Stimulated activated naive CD8-positive, alpha-beta T cell treated with anti-CD3 and anti-CD28 coated beads, Interleukin-15, Interleukin-2, amounts not matched to agents 100 U/mL and 50 U/mL, for 24 hours (primary cell): ENCODE results near the gene STT3A.

Experiments used
- ATAC-seq: fragments of 150-1000 bp; cut with Tn5 transposase; one replicate; pipeline ENCODE4 v1.10.0; 2021
- DNase-seq: peaks from one replicate; pipeline ENCODE4 v3.0.0; 2021

Gene STT3A

GRCh38 chr11:125588505-125588904, 4.1 kb upstream of the STT3A start:
- ATAC-seq (no peak), DNase-seq (no peak)

DNA sequence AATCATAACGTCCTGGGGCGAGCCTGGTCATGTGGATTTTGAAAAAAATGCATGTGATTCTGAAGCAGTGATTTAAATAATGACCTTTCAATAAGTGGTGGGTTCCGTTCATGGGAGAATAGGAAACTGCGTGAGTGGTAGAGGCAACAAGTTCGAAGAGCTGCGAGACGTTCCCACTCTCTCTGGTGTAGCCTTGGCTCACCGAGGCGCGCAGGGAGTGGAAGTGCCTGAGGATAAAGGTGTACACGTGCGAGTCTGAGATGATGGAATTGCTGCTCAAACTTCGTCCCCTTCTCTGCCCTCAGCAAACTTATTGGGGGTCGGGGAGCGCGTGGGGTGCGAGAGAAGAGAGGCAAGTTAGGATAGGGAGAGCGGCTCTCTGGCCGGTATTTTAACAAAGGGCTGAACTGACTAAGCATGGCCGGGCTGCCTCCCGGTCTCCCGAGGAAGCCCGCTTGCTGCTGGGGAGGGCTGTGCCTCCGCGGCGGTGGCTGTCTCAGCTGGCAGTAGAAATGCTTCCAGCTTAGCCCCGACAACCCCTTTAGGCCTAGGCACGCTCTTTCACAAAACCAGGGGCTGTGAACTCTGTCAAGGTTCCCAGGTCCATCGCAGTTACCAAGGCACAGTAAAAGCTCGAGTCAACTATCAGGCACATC, 875 bp upstream of the STT3A start:
- peak; percentile 46 for DNase-seq

GRCh38 chr11:125593114-125593820, 615 bp downstream of the STT3A start:
- ATAC-seq (peak; percentile 4), DNase-seq (peak; percentile 33)

More for the DNA sequence above, 875 bp upstream of the STT3A start:
- peak; percentile 2 for ATAC-seq

GRCh38 chr11:125594958-125595357, 2.3 kb downstream of the STT3A start:
- ATAC-seq (no peak), DNase-seq (no peak)

GRCh38 chr11:125600663-125601062, 8.0 kb downstream of the STT3A start:
- DNase-seq (no peak), ATAC-seq (no peak)

DNA sequence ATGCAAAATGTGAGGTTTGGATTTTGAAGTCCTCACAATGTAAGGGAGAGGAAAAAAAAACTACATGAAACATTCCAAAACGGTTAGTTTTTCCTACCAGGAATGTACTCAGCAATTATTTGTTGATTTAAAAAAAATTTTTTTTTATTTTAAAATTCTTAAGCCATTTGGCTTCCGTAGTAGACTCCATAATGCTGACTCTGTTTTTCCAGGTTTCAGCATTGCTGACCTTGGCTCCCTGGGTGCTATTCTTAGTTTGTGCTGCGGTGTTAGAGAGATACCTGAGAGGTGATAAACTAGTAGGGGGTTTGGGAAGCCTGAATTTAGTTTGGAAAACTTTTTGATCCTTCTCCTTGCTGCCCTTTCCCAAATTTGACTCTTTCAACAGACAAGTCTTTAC, 10.6 kb downstream of the STT3A start:
- ATAC-seq: no peak
- no peak for DNase-seq

GRCh38 chr11:125605417-125605816, 12.8 kb downstream of the STT3A start:
- no peak for ATAC-seq
- no peak for DNase-seq

- ATAC-seq (no peak), DNase-seq (no peak)
These were observed 16.9 kb downstream of the STT3A start for GRCh38 chr11:125609545-125609944.

GRCh38 chr11:125618383-125618782, 25.7 kb downstream of the STT3A start:
- ATAC-seq (no peak), DNase-seq (no peak)

DNA sequence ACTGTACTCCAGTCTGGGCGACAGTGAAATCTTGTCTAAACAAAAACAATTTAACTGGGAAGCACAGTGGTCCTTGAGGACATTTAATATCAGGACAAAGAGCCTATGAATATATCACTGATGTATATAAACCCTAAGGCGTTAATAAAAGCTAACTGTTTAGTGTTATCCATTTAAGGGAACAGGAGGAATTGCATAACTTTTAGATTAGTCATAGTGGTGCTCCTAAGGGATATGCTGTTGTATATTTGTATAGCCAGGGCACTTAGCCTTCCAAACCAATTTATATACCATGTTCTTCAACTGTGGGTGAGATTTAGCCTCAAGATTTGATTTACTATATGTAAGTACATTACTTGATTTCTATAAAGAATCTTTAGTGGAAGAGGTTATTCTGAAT, 29.3 kb downstream of the STT3A start:
- DNase-seq: no peak
- ATAC-seq: no peak

GRCh38 chr11:125623064-125623463, 30.4 kb downstream of the STT3A start:
- ATAC-seq: no peak

DNA sequence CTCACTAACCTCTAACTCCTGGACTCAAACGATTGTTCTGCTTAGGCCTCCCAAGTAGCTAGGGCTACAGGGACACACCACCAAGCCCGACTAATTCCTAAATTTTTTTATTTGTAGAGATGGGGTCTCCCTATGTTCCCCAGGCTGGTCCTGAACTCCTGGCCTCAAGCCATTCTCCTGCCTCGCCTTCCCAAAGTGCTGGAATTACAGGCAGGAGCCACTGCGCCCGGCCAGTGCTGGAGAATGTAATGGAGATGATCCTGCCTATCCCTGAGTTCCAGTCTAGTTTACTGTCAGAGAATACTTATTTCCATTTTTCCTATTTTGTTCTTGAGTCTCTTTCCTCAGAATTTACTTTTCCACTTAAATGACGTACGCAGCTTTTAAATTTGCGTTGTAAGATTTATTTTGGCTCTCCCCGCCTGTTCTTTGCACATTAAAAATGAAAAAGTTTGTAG, 32.1 kb downstream of the STT3A start, which contains the start of gene CHEK1:
Gene CHEK1, plus strand, starts transcription at position 408 of the 458 bp plus-strand sequence. CDS start 1,606 bp downstream, outside the sequence.
- DNase-seq (no peak), ATAC-seq (no peak)

More at GRCh38 chr11:125623064-125623463, 30.4 kb downstream of the STT3A start:
- DNase-seq: no peak

GRCh38 chr11:125625225-125625629, 32.6 kb downstream of the STT3A start:
- ATAC-seq (no peak), DNase-seq (no peak)

DNA sequence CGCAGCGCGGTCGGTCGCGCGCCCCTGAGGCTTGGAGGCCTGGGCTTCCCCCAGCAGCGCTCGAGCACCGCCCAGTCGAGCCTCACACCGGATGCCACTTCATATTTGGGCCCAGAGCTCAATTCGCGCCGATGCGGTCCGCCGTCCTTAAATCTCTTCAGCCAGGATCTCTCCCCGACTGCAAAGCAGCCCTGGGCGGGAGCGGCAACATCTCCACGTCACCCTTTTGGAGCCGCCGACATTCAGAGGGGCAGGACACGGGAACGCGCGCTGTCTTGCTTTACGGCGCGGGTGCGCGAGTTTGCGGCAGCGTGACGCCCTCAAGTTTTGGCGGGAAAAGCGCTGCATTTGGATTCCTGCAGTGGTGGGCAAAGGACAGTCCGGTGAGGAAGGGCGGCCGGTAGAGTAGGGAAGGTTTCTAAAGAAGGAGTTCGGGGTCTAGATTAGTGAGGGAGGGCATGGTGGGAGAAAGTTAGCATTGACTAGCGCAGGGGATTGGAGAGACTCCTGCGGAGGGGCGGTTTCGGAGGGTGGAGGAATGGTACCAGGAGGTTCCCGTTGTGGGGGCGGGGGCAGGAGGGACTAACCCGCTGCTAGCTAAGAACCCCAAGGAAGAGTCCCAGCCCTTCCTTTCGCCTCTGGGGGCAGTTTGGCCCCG, 33.1 kb downstream of the STT3A start:
- peak; percentile 89 for ATAC-seq
- DNase-seq: peak; percentile 90

DNA sequence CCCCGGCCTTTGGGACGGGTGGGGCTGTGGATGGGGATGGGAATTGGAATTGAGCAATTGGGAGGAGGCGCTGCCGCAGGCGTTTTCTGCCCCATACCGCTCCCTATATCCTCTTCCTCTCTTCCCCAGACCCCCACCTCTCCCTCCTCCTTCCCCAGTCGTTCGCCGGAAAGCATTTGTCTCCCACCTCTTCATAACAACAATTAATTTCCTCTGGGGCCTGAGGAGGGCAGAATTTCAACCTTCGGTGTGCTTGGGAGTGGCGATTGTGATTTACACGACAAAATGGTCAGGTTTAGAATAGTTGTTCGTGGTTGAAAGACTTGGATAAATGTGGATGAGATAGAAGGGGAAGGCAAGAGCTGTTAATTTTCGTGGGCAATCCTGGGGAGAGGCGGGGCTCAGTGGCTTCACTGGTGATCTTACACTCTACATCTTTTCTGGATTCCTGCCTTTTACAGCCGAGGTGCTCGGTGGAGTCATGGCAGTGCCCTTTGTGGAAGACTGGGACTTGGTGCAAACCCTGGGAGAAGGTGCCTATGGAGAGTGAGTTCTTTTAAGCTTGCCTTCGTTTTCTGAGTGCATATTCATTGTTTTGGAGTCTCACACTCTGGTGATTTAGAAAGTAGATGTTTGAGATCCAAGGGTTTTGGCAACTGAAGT, 33.8 kb downstream of the STT3A start:
- DNase-seq (no peak), ATAC-seq (peak; percentile 44)

DNA sequence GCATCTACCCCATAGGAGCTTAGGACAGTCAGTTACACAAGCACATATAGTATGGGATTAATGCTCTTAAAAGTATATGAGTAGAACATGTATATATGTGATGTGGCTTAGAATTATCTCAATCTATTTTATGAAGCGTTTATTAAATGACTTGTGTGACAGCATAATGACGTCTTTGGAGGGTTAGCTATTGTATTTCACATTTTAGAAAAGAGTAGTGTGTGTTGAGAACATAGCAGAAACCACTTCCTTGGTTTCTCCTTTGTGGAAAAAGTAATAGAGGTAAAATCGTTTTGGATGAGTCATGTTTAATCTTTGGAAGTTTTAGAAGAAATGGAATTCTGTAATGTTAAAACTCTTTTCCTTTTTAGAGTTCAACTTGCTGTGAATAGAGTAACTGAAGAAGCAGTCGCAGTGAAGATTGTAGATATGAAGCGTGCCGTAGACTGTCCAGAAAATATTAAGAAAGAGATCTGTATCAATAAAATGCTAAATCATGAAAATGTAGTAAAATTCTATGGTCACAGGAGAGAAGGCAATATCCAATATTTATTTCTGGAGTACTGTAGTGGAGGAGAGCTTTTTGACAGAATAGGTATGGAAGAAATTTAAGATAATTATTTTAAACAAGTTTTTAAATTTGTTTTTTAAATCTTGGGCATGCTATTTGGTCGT, 34.7 kb downstream of the STT3A start:
- DNase-seq: no peak
- ATAC-seq: no peak

DNA sequence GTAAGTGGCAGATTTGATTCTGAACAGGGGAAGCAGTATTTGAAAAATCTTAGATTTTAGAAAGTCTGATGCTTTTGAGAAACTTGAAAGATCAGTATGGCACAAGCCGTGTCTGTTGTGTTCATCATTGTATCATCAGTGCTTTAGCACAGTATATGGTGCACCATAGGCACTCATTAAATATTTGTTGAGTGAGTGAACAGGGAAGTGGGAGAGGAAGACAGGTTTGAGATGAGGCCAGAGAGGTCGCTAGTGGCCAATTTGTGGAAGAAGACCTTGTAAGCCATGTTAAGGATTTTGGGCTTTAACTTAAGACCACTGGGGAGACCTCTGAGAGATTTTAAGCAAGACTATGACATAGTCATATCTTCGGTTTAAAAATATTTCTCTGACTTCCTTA, 45.2 kb downstream of the STT3A start:
- ATAC-seq: no peak

DNA sequence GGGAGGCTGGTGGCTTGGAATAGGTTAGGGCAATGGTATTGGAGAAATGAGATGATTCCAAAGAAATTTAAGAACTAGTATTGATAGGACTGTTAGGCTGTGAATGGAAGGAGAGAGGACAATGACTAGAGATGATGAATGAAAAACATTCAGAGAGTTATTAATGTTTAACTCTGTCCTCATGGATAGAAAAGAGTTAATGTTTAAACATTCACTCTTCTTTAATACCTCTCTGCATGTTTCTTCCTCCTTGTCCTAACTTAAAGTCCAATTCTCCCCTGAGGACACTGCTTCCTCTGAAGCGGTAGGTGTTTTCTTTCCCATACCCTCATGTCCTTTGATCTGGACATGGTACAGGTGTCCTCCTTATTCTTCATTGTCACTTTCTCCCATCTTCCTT, 45.7 kb downstream of the STT3A start:
- ATAC-seq: no peak

More for the DNA sequence above, 45.2 kb downstream of the STT3A start:
- no peak for DNase-seq

DNA sequence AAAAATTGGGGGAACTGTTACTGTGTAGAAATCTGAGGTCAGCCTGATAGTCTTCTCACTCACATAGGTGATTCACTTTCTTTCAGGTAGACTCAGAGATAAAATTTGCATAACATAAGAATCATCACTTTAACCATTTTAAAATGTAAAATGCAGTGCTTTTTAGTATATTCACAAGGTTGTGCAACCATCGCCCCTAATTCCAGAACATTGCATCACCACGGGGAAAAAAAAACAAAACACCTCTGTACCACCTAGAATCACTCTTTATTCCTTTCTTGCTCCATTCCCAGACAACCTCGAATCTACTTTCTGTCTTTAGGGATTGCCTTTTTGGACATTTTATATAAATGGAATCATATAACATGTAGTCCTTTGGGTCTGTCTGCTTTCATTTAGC, 53.2 kb downstream of the STT3A start:
- ATAC-seq: no peak
- DNase-seq: no peak

More for the DNA sequence above, 45.7 kb downstream of the STT3A start:
- no peak for DNase-seq

DNA sequence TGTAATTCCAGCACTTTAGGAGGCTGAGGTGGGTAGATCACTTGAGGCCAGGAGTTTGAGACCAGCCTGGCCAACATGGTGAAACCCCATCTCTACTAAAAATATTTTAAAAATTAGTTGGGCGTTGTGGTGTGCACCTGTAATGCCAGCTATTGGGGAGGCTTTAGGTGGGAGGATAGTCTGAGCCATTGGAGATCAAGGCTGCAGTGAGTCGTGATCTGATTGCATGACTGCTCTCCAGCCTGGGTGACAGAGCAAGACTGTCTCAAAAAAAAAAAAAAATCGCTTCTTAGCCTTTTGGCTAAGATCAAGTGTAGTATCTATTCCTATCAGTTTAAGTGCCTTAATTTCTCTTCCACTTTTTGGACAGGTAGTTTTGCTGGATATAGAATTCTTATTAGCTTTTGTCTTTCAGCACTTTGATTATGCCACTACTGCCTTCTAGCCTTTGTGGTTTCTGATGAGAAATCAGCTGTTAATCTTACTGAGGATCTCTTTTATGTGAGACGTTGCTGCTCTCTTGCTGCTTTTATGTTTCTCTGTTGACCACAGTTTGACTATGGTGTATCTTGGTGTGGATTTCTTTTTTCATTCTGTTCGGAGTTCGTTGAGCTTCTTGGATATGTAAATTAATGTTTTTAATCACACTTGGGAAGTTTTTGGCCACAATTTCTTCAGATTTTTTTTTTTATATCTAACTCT, 57.0 kb downstream of the STT3A start:
- DNase-seq (no peak), ATAC-seq (no peak)

- DNase-seq (no peak), ATAC-seq (no peak)
These were observed 70.0 kb downstream of the STT3A start for GRCh38 chr11:125662689-125663088.
